K562 (cell line): ENCODE data around the gene CST6. TPM values are rescaled to one million over a fixed set of nuclear protein-coding genes. Genes with fewer than 3 reads are reported as not detected.
A peak's percentile ranks its signal among the peaks of the same experiment; 100 is the strongest.

Source experiments
- ATAC-seq: fragments of 200-7000 bp; cut with Tn5 transposase; 3 replicates; pipeline ENCODE4 v1.9.1; 2020; ENCODE audit warnings: moderate library complexity
- BruUV-seq: library from RNA; stranded (reverse); fragments of 400-500 nt; replicated peaks from 2 replicates; lab custom pipeline; 2021; lab: Mats Ljungman, UMichigan
- CTCF ChIA-PET: fragments of 300-600 bp; formaldehyde crosslinking; extraction: SDS; loops from one replicate; lab custom pipeline; 2021; ENCODE audit warnings: low intra/inter-chr PET ratio; lab: Yijun Ruan, JAX
- POLR2A ChIA-PET: fragments of 300-600, 350-650 bp; sonication (Branson Sonifier 250); formaldehyde crosslinking; extraction: SDS; loops from one replicate; lab custom pipeline; 2021; ENCODE audit warnings: antibody characterized with exemption, inconsistent platforms; lab: Yijun Ruan, JAX
- DNase-seq, 4 experiments: peaks; one replicate each; pipeline versions ENCODE4 v3.0.0 to v3.0.0-alpha.2; 2011 to 2018; ENCODE audit warnings: low spot score in 3 of 4, mixed read lengths in 3 of 4; ENCODE audit errors: extremely low read depth in 1 of 4
- FAIRE-seq: peaks from 2 replicates; lab custom pipeline; 2011; peaks lifted over from hg19 to GRCh38; lab: Jason Lieb, UNC
- H2AFZ ChIP-seq: 2 replicates; pipeline ENCODE4 v1.6.0; 2011; ENCODE audit warnings: low read depth, low read length, control low read depth, inconsistent platforms
- H3K27ac ChIP-seq: fragments of 200-600 bp; 3 replicates; pipeline ENCODE4 v1.8.0; 2011; ENCODE audit warnings: low read depth, mild to moderate bottlenecking, control low read depth, inconsistent platforms, low read length, moderate library complexity, mixed read lengths; ENCODE audit errors: extremely low read depth
- H3K27me3 ChIP-seq, 2 experiments: fragments of 300-600 bp in 1 of 2; 2 replicates in 1 of 2; 3 replicates in 1 of 2; pipeline versions ENCODE4 v1.6.0 to v1.8.0; 2011; ENCODE audit warnings: inconsistent platforms in 2 of 2, low read length in 2 of 2, mild to moderate bottlenecking in 1 of 2, mixed read lengths in 1 of 2, moderate library complexity in 1 of 2; ENCODE audit not compliant: control insufficient read depth in 2 of 2, insufficient read depth in 2 of 2
- H3K36me3 ChIP-seq: fragments of 300-600 bp; 3 replicates; pipeline ENCODE4 v1.8.0; 2011; ENCODE audit warnings: mild to moderate bottlenecking, low read length, inconsistent platforms; ENCODE audit not compliant: control insufficient read depth, insufficient read depth
- H3K4me1 ChIP-seq, 2 experiments: fragments of 200-600 bp in 1 of 2; replicated peaks in 1 of 2; 2 replicates in 1 of 2; 3 replicates in 1 of 2; pipeline versions ENCODE4 v1.5.1 to v1.8.0; 2011; ENCODE audit warnings: inconsistent platforms in 2 of 2, low read length in 2 of 2, mild to moderate bottlenecking in 1 of 2, mixed read lengths in 1 of 2, moderate library complexity in 1 of 2; ENCODE audit not compliant: control insufficient read depth in 2 of 2, insufficient read depth in 2 of 2
- H3K4me2 ChIP-seq: 2 replicates; pipeline ENCODE4 v1.6.1; 2011; ENCODE audit warnings: low read length, control low read depth, inconsistent platforms, mixed read lengths; ENCODE audit not compliant: insufficient read depth
- H3K4me3 ChIP-seq: fragments of 200-600 bp; sonication (generic), shearing (Covaris generic); 2 replicates; pipeline ENCODE4 v1.5.1; 2016; ENCODE audit warnings: control low read depth, inconsistent platforms
- H3K79me2 ChIP-seq: fragments of 200-600 bp; 3 replicates; pipeline ENCODE4 v1.8.0; 2011; ENCODE audit warnings: low read length, inconsistent platforms; ENCODE audit not compliant: control insufficient read depth, insufficient read depth
- H3K9ac ChIP-seq, 2 experiments: 2 replicates each; pipeline versions ENCODE4 v1.6.0 to v1.6.1; 2011; ENCODE audit warnings: low read depth in 2 of 2, low read length in 2 of 2, control low read depth in 1 of 2, inconsistent platforms in 1 of 2, mild to moderate bottlenecking in 1 of 2, mixed read lengths in 1 of 2; ENCODE audit not compliant: insufficient read depth in 1 of 2
- H3K9me1 ChIP-seq: one replicate; pipeline ENCODE4 v1.6.0; 2011; ENCODE audit warnings: inconsistent platforms, mild to moderate bottlenecking, low read length, moderate library complexity; ENCODE audit not compliant: control insufficient read depth, insufficient read depth
- H3K9me3 ChIP-seq: replicated peaks from 2 replicates; pipeline ENCODE4 v1.5.1; 2011; ENCODE audit warnings: low read depth, low read length, inconsistent platforms; ENCODE audit not compliant: control insufficient read depth, insufficient read depth
- H4K20me1 ChIP-seq: replicated peaks from 2 replicates; pipeline ENCODE4 v1.6.1; 2011; ENCODE audit warnings: low read length, inconsistent platforms, mixed read lengths; ENCODE audit not compliant: control insufficient read depth, insufficient read depth
- HNRNPK ChIP-seq: fragments of 200-400 bp; formaldehyde crosslinking; IDR thresholded peaks from one replicate; pipeline ENCODE4 v1.6.1; 2018; ENCODE audit warnings: mild to moderate bottlenecking, low read depth, low read length; ENCODE audit not compliant: poor library complexity, severe bottlenecking
- TARDBP ChIP-seq: fragments of 450-650 bp; IDR thresholded peaks from 2 replicates; pipeline ENCODE4 v1.6.1; 2016
- TRIM24 ChIP-seq, 2 experiments: fragments of 450-650 bp; IDR thresholded peaks; 2 replicates each; pipeline ENCODE4 v1.6.1; 2016
- ZBTB33 ChIP-seq: sonication (generic); formaldehyde crosslinking; IDR thresholded peaks from 2 replicates; pipeline ENCODE4 v1.8.1; 2023; ENCODE audit warnings: mild to moderate bottlenecking, missing genetic modification reagents
- ZNF253 ChIP-seq: fragments of 250-450 bp; sonication (Bioruptor Pico); conservative IDR thresholded peaks from 2 replicates; pipeline ENCODE4 v1.6.1; 2021; ENCODE audit warnings: mild to moderate bottlenecking
- WGBS: fragments of 100-300 bp; shearing (Covaris generic); methylation state at CpG from one replicate; pipeline ENCODE4 v1.1.6; 2016; ENCODE audit warnings: low coverage, mixed read lengths; ENCODE audit not compliant: insufficient coverage; ENCODE audit errors: missing lambda C conversion rate; 5-methylcytosine and 5-hydroxymethylcytosine counted together
- in situ Hi-C: fragments of 300-500 bp; cut with MboI; formaldehyde crosslinking; loops from 4 replicates; pipeline ENCODE4 v1.15.0; 2018; ENCODE audit warnings: inconsistent platforms, mixed read lengths
- intact Hi-C: fragments of 100-400 bp; cut with micrococcal nuclease; formaldehyde crosslinking; loops from 2 replicates; pipeline ENCODE4 v1.14.2; 2022
- polyA plus RNA-seq, 8 experiments: library from polyadenylated mRNA; depleted of rRNA in 4 of 8; stranded (reverse) in 5 of 8; unstranded in 3 of 8; fragments of >200 nt; fragmentation: Nextera tagmentation in 2 of 8; fragmentation: Illumina TruSeq in 1 of 8; extraction: Ambion mirVana in 2 of 8; extraction: Trizol in 1 of 8; gene quantifications; 2 replicates each; pipeline versions ENCODE4 v1.2.1 to v1.2.3, GENCODE V29; 2011 to 2014; ENCODE audit warnings: inconsistent platforms in 1 of 8, missing spikeins in 1 of 8
- total RNA-seq, 7 experiments: library from RNA; depleted of rRNA in 6 of 7; stranded (reverse); fragments of >200 nt in 6 of 7; fragmentation: Illumina TruSeq in 2 of 7; extraction: Trizol in 2 of 7; gene quantifications; 2 replicates each; pipeline versions ENCODE4 v1.2.1 to v1.2.3, GENCODE V29; 2011 to 2021; ENCODE audit warnings: low replicate concordance in 1 of 7

Gene CST6
- total and polyA plus RNA-seq, 9 of the 15 experiments (the other 6 are each of a cell fraction or from before 2014, with no cell fraction given), result not detected

GRCh38 chr11:66039765-66040164, 28.0 kb downstream of the CST6 start (continued):
- TF ChIP-seq ZNF253 (CRISPR knock-in tag), result no peak
- no peak for TF ChIP-seq HNRNPK
- TF ChIP-seq TARDBP, result no peak

DNA sequence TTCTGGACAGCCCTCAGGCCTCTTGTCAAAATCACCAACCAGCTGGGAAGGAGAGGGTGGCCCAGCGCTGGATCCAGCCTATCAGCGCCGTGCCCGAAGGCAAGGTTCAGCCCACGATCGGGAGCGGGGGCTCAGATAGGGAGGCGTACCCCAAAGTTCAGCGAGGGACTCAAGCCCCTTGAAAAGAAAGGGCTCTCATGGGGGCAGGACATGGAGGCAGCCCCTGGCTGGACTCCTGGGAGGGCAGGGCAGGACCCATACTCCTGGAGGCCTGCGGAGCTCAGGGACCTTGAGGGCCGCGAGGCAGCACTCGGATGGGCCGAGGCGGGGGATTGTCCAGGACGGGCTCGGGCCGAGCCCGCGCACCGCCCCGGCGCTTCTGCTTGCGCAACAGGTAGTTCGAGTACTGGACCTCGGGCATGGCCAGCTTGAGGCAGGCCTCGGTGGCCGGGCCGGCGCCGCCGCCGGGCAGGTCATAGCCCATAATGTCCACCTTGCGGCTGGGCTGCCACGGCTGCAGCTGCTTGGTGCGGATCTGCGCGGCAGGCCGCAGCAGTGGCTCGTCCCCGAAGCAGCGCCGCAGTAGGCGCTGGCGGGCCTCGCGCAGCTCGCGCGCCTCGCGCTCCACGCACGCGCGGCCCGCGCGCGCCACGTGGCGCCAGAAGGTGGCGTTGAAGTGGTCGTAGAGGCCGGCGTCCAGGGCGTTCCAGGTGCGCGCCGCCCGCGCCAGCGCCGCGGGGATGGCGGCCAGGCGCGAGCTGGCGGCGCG, 30.6 kb downstream of the CST6 start:
- H3K79me2 ChIP-seq, result no peaks in the 10 kb centered on the region
- H3K4me2 ChIP-seq, result no peak overlapping the region
- peaks cover 0 to 6% of the 10 kb centered on the region in 2 experiments; a peak in 2 of 5 replicates for H3K4me1 ChIP-seq
- intact Hi-C loops (no loop called here), in situ Hi-C loops (no loop called here)
- H2AFZ ChIP-seq, result no peak overlapping the region
- TF ChIP-seq ZBTB33 (CRISPR knock-in tag), result peak; percentile 20; the same call in 1 of the 2 replicates
- TF ChIP-seq TRIM24 (IDR thresholded peaks at IDR 0.05), result no peak
- DNase-seq, result no peak
- no TSS peak for BruUV-seq
- FAIRE-seq, result no peak
- H3K4me3 ChIP-seq, result no peak overlapping the region
- no peak overlapping the region for H3K9ac ChIP-seq
- no peaks in the 10 kb centered on the region for H3K36me3 ChIP-seq
- no peaks in the 10 kb centered on the region for H4K20me1 ChIP-seq
- no peak for ATAC-seq
- CTCF ChIA-PET, result no interaction called here
- H3K9me1 ChIP-seq, result no peaks in the 10 kb centered on the region
- 81% methylated on average over 54 of the region's 81 CpGs for WGBS
- no peak overlapping the region for H3K27ac ChIP-seq
- peaks cover 0 to 4% of the 10 kb centered on the region in 2 experiments; a peak in 1 of 5 replicates for H3K27me3 ChIP-seq
- POLR2A ChIA-PET, result no interaction called here
- H3K9me3 ChIP-seq, result no peaks in the 10 kb centered on the region
